MM.1S (cell line): Measurements from ENCODE around the gene CYTH3.
A peak's percentile ranks its signal among the peaks of the same experiment; 100 is the strongest.

Source experiments
- DNase-seq: peaks from one replicate; pipeline ENCODE4 v3.0.0-alpha.2; 2015
- H2AFZ ChIP-seq: fragments of 300-600 bp; sonication (generic); 2 replicates; pipeline ENCODE4 v1.6.0; 2016; ENCODE audit warnings: antibody characterized with exemption, low read length
- H3F3A ChIP-seq: fragments of 300-600 bp; sonication (generic); 2 replicates; pipeline ENCODE4 v1.6.1; 2016; ENCODE audit warnings: mild to moderate bottlenecking, antibody characterized with exemption, low read length, moderate library complexity, mixed read lengths; ENCODE audit not compliant: insufficient read depth
- H3K27ac ChIP-seq: fragments of 300-600 bp; sonication (generic); 2 replicates; pipeline ENCODE4 v1.5.1; 2016; ENCODE audit warnings: mild to moderate bottlenecking, low read length
- H3K27me3 ChIP-seq: fragments of 300-600 bp; sonication (generic); replicated peaks from 2 replicates; pipeline ENCODE4 v1.6.0; 2016; ENCODE audit warnings: low read length; ENCODE audit not compliant: insufficient read depth
- H3K36me3 ChIP-seq: fragments of 300-600 bp; sonication (generic); replicated peaks from 2 replicates; pipeline ENCODE4 v1.6.1; 2016; ENCODE audit warnings: mild to moderate bottlenecking, low read length, mixed read lengths; ENCODE audit not compliant: insufficient read depth
- H3K4me1 ChIP-seq: fragments of 300-600 bp; sonication (generic); 2 replicates; pipeline ENCODE4 v1.6.1; 2016; ENCODE audit warnings: low read length, mixed read lengths
- H3K4me2 ChIP-seq: fragments of 300-600 bp; sonication (generic); 2 replicates; pipeline ENCODE4 v1.6.0; 2016; ENCODE audit warnings: low read depth, low read length
- H3K4me3 ChIP-seq: fragments of 300-600 bp; sonication (generic); 2 replicates; pipeline ENCODE4 v1.5.1; 2016; ENCODE audit warnings: low read length, mixed read lengths
- H3K79me2 ChIP-seq: fragments of 300-600 bp; sonication (generic); 2 replicates; pipeline ENCODE4 v1.6.1; 2016; ENCODE audit warnings: mixed run types, low read length, mixed read lengths
- H3K9ac ChIP-seq: fragments of 300-600 bp; sonication (generic); 2 replicates; pipeline ENCODE4 v1.6.1; 2016; ENCODE audit warnings: low read length, mixed read lengths
- H3K9me2 ChIP-seq: fragments of 300-600 bp; sonication (generic); replicated peaks from 2 replicates; pipeline ENCODE4 v1.6.1; 2016; ENCODE audit warnings: mild to moderate bottlenecking, low read length, mixed read lengths; ENCODE audit not compliant: insufficient read depth
- H3K9me3 ChIP-seq: fragments of 300-600 bp; sonication (generic); replicated peaks from 2 replicates; pipeline ENCODE4 v1.6.1; 2016; ENCODE audit warnings: mild to moderate bottlenecking, low read length, mixed read lengths; ENCODE audit not compliant: insufficient read depth
- H4K20me1 ChIP-seq: fragments of 300-600 bp; sonication (generic); 2 replicates; pipeline ENCODE4 v1.6.1; 2016; ENCODE audit warnings: mild to moderate bottlenecking, low read length, moderate library complexity, mixed read lengths; ENCODE audit not compliant: insufficient read depth
- EZH2 ChIP-seq: fragments of 300-600 bp; sonication (generic); optimal IDR thresholded peaks from 2 replicates; pipeline ENCODE3; 2017; ENCODE audit warnings: low read depth, mild to moderate bottlenecking, antibody characterized with exemption, low read length, mixed read lengths
- EZH2phosphoT487 ChIP-seq: fragments of 300-600 bp; sonication (generic); IDR thresholded peaks from 2 replicates; pipeline ENCODE4 v1.6.1; 2018; ENCODE audit warnings: antibody characterized with exemption, low read length
- TF ChIP-seq, protein P1 (sequence below): fragments of 300-600 bp; sonication (generic); IDR thresholded peaks from 2 replicates; pipeline ENCODE4 v1.5.1; 2016; ENCODE audit warnings: antibody characterized with exemption, low read length, mixed read lengths

The CYTH3 gene

DNA sequence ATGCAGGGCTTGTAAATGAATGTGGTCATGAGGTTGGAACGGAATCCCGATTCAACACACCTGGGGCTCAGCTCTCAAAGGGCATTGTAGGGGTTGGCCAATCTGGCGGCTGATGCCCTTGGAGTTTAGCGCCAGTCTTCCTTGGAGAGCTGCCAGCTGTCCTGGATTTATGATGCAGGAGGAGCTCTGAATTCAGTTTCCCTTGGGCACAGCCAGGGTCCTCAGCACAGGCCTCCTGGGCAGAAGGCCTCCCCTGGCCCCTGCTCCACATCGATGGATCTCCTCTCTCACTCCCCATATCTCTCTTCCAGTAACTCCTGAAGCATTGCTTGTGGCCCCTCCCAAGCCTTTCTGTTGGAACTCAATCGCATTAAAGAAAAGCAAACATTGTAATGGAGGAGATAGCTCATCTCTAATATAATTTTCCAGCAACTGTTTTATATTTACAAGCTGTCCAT lies 985 bp upstream of the CYTH3 start:
- Histone ChIP-seq H4K20me1 (no peaks in the 10 kb centered on the region), H3K79me2 (peaks cover 36% of the 10 kb centered on the region), H3K36me3 (no peaks in the 10 kb centered on the region), H3K4me3 (no peak overlapping the region), H3K9me2 (no peaks in the 10 kb centered on the region), H3K4me1 (peaks cover 10% of the 10 kb centered on the region), H2AFZ (no peak overlapping the region), H3K4me2 (no peak overlapping the region), H3K9me3 (no peaks in the 10 kb centered on the region), H3F3A (no peaks in the 10 kb centered on the region), H3K27me3 (no peaks in the 10 kb centered on the region), H3K27ac (no peak overlapping the region), H3K9ac (no peak overlapping the region)
- no peak for TF ChIP-seq EZH2
- no peak for TF ChIP-seq EZH2phosphoT487
- TF ChIP-seq, protein P1, sequence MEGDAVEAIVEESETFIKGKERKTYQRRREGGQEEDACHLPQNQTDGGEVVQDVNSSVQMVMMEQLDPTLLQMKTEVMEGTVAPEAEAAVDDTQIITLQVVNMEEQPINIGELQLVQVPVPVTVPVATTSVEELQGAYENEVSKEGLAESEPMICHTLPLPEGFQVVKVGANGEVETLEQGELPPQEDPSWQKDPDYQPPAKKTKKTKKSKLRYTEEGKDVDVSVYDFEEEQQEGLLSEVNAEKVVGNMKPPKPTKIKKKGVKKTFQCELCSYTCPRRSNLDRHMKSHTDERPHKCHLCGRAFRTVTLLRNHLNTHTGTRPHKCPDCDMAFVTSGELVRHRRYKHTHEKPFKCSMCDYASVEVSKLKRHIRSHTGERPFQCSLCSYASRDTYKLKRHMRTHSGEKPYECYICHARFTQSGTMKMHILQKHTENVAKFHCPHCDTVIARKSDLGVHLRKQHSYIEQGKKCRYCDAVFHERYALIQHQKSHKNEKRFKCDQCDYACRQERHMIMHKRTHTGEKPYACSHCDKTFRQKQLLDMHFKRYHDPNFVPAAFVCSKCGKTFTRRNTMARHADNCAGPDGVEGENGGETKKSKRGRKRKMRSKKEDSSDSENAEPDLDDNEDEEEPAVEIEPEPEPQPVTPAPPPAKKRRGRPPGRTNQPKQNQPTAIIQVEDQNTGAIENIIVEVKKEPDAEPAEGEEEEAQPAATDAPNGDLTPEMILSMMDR, result no peak
- DNase-seq, result no peak

DNA sequence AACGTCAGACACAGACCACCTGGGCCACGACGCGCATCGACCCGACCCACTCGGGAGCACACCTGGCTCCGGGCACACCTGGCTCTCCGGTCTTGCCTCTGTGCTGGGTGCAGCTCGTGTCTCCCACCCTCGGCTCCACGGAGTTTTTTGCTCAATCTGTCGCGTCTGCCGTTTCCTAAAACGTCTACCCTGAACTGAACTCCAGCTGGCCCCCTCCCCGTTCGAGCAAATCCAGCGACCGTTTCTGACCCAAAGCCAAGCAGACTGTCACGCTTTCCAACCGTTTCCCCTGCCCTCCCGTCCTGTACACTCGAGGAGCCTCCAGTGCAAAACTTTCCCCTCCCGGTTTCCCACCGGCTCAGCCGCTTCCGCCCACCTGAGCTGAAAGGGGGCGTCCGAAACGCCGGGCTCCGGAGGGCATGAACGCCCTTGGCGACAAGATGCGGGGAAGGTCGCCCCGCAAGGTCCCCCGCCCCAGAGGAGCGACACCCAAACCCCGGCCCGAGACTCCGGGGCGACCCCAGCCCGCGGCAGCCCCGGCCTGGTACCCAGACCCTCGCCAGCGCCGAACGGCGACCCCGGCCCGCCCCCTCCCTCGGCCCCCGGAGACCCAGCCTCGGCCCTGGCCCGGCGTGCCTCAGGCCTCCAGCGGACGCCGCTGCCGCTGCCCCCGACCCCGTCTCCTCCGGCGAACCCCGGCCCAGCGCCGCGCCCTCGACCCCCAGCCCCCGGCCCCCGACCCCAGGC lies 557 bp downstream of the CYTH3 start:
- H3K9ac ChIP-seq, result peak overlapping the region; percentile 66; the same call in 1 of the 2 replicates
- H3K4me2 ChIP-seq, result peak overlapping the region; percentile 83
- H3K9me2 ChIP-seq, result no peaks in the 10 kb centered on the region
- peak overlapping the region; percentile 76 for H2AFZ ChIP-seq
- H3K27me3 ChIP-seq, result no peaks in the 10 kb centered on the region
- peaks cover 45% of the 10 kb centered on the region for H3K79me2 ChIP-seq
- H3K27ac ChIP-seq, result no peak overlapping the region
- peaks cover 10% of the 10 kb centered on the region for H3K4me1 ChIP-seq
- no peak for TF ChIP-seq EZH2phosphoT487
- TF ChIP-seq EZH2, result no peak
- TF ChIP-seq, protein P1, result no peak
- no peaks in the 10 kb centered on the region for H3K9me3 ChIP-seq
- DNase-seq, result no peak
- peak overlapping the region; percentile 85 for H3K4me3 ChIP-seq
- no peaks in the 10 kb centered on the region for H4K20me1 ChIP-seq
- H3F3A ChIP-seq, result no peaks in the 10 kb centered on the region
- no peaks in the 10 kb centered on the region for H3K36me3 ChIP-seq

DNA sequence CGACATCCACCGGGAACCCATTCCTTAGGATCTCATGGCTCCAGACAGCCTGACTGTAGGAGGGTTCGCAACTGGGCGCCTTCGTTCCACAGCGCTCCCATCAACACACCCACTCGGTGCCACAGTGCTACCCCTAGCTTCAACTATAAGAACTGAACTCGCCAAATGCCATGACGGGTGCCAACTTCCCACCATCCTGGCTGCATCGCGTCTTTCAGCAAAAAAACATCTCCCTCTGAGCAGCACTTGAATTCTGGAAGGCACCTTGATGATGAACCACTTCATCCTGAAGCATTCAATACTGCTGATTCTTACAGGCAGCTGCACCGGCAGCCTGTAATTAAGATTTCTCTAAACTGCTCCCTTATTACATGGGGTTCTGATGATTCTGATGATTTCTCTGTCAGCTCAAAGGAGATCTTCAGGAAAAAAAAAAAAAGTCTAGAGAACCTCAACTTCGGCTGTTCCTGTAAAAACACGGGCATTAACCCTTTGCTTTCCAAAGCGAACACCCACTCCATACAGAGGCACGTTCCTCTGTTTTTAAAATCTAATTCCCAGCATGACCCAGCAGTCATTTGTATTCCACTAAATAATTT lies 1.3 kb downstream of the CYTH3 start:
- H3K4me1 ChIP-seq, result peaks cover 10% of the 10 kb centered on the region
- peak overlapping the region; percentile 66; the same call in 1 of the 2 replicates for H3K9ac ChIP-seq
- H3K36me3 ChIP-seq, result no peaks in the 10 kb centered on the region
- peak overlapping the region; percentile 83 for H3K4me2 ChIP-seq
- DNase-seq, result no peak
- no peak for TF ChIP-seq EZH2
- TF ChIP-seq, protein P1, result no peak
- TF ChIP-seq EZH2phosphoT487, result no peak
- H3K27ac ChIP-seq, result no peak overlapping the region
- H4K20me1 ChIP-seq, result no peaks in the 10 kb centered on the region
- H2AFZ ChIP-seq, result peak overlapping the region; percentile 76
- no peaks in the 10 kb centered on the region for H3K9me3 ChIP-seq
- no peaks in the 10 kb centered on the region for H3F3A ChIP-seq
- H3K4me3 ChIP-seq, result peak overlapping the region; percentile 85
- no peaks in the 10 kb centered on the region for H3K9me2 ChIP-seq
- no peaks in the 10 kb centered on the region for H3K27me3 ChIP-seq
- H3K79me2 ChIP-seq, result peaks cover 52% of the 10 kb centered on the region
